ENCODE measurements around the gene RAB3C.

- TF ChIP-seq, protein P1, sequence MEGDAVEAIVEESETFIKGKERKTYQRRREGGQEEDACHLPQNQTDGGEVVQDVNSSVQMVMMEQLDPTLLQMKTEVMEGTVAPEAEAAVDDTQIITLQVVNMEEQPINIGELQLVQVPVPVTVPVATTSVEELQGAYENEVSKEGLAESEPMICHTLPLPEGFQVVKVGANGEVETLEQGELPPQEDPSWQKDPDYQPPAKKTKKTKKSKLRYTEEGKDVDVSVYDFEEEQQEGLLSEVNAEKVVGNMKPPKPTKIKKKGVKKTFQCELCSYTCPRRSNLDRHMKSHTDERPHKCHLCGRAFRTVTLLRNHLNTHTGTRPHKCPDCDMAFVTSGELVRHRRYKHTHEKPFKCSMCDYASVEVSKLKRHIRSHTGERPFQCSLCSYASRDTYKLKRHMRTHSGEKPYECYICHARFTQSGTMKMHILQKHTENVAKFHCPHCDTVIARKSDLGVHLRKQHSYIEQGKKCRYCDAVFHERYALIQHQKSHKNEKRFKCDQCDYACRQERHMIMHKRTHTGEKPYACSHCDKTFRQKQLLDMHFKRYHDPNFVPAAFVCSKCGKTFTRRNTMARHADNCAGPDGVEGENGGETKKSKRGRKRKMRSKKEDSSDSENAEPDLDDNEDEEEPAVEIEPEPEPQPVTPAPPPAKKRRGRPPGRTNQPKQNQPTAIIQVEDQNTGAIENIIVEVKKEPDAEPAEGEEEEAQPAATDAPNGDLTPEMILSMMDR (IDR thresholded peaks at IDR 0.05; ENCODE audit: low read length), result no peak
- TF ChIP-seq EZH2 (optimal IDR thresholded peaks at IDR 0.05; ENCODE audit: low read depth, low read length), result no peak
Measured at GRCh38 chr5:58825899-58826298, 243.0 kb downstream of the RAB3C start.
